Stimulated activated CD8-positive, alpha-beta memory T cell treated with anti-CD3 and anti-CD28 coated beads, Interleukin-12 subunit alpha, Interleukin-12 subunit beta, amount 100 ng/mL, for 1 hour (primary cell): ENCODE results near the gene SLC24A3.

Source experiments
- DNase-seq: peaks from one replicate; pipeline ENCODE4 v3.0.0-alpha.2; 2020; ENCODE audit warnings: low read depth

SLC24A3 gene

GRCh38 chr20:19212469-19212815 is at the start of gene SLC24A3:
SLC24A3 (plus strand) TSS chr20:19212642.
- DNase-seq, result no peak

GRCh38 chr20:19170148-19170547 is 42.3 kb upstream of the SLC24A3 start:
- no peak for DNase-seq

GRCh38 chr20:19172637-19173036 is 39.8 kb upstream of the SLC24A3 start:
- DNase-seq, result no peak

DNA sequence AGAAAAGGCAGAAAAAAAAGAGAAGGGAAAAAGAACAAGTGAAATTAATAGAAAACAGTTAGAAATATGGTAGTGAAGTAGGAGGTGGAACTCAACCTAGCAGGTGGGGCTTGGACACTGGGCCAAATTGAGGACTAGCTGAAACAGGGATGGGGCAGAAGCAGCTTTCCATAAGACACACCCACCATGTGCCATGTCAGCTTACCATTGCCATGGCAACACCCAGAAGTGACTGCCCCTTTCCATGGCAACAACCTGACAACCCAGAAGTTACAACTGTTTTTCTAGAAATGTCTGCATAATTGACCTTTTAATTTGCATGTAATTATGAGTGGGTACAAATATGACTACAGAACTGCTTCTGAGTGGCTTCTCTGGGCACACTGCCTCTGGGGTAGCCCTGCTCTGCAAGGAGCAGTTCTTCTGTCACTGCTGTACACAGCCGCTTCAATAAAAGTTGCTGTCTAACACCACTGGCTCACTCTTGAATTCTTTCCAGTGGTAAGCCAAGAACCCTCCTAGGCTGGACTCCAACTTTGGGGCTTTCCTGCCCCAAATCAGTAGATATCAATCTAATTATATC is 35.9 kb upstream of the SLC24A3 start:
- no peak for DNase-seq

GRCh38 chr20:19181552-19181951 is 30.9 kb upstream of the SLC24A3 start:
- no peak for DNase-seq

- DNase-seq, result no peak
Observed at GRCh38 chr20:19185083-19185482, 27.4 kb upstream of the SLC24A3 start.

DNA sequence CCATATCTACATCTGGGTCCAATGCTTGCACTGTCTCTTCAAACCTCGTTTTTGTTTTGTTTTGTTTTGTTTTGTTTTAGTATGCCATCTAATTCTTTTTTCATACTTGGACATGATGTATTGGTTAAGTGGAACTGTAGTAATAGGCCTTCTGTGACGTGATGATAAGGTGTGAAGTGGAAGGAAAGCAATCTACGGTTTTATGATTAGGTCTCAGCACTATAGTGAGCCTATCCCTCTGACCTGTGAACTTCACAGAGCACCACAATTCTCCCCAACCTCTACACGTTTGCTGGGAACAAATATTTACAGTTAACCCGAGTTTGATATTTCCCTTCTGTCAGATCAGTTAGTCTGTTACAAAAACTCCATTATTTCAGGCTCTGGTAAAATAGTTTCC is 19.1 kb upstream of the SLC24A3 start:
- DNase-seq, result no peak

GRCh38 chr20:19205981-19206396 is 6.5 kb upstream of the SLC24A3 start:
- peak; percentile 54 for DNase-seq

DNA sequence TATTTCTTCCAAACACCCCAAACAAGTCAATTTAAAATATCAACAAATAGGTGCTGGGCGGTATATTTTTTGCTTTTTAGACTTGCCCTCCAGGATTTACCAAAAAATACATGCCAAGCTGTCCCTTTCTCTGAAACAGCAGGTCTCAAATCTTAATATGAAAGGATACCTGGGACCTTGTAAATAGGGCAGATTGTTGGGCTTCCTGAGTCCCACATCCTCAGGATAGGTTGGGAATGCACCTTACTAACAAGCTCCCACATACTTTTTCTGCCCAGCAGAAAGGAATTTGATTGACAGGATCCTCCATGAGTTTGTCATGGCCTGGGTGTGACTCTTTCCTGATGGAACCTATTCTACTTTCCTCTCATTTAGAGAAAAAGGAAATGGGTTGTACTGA is 4.9 kb upstream of the SLC24A3 start:
- DNase-seq, result no peak

- DNase-seq, result no peak
Observed at GRCh38 chr20:19210391-19211155, 1.9 kb upstream of the SLC24A3 start.

- DNase-seq, result no peak
Observed at GRCh38 chr20:19211252-19211651, 1.2 kb upstream of the SLC24A3 start.

GRCh38 chr20:19211661-19212468 is 577 bp upstream of the SLC24A3 start:
- no peak for DNase-seq

- DNase-seq, result no peak
Observed at GRCh38 chr20:19212821-19213502, 520 bp downstream of the SLC24A3 start.

DNA sequence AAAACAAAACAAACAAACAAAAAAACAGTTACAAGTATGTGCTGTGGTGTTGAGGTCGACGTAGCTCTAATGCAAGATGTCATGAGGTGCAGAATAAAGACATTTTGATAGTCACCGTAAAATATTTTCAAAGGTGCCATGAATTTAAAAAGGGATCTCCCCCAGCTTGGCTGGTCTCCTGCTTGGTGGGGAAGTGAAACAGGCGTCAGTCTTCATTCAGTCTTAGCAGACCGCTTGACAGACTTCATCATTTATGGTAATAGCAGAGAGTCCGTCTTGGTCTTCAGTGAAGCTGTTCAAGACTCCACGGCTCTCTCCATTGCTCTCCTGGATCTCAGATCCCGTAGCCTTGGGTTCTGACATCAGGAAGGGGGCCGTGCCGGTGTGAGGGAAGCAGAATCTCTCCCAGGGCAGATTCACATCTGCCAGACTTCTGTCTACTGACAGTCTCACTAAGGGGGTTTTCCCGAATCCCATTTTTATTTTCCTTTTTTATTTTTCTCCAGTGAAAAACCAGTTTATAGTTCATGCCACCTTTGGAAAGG is 1.6 kb downstream of the SLC24A3 start:
- DNase-seq, result no peak

DNA sequence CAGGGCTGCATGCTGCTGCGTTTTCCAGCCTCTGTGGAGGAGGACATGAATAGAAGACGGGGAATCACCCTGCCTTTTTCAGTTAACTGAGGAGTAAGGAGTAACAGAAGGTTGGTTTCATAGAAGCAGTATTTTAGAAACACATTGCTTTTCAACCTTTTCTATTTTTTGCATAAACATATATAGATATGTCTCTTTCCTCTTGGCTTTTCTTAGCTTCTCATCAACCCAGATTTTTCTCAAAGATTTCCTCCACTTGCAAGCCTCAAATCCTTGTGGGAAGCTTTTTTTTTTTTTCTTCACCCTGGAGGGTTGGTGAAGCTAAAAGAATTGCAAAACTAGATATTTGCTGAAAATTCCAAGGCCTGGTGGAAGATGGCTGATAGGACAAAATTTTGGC is 6.0 kb downstream of the SLC24A3 start:
- DNase-seq, result no peak

DNA sequence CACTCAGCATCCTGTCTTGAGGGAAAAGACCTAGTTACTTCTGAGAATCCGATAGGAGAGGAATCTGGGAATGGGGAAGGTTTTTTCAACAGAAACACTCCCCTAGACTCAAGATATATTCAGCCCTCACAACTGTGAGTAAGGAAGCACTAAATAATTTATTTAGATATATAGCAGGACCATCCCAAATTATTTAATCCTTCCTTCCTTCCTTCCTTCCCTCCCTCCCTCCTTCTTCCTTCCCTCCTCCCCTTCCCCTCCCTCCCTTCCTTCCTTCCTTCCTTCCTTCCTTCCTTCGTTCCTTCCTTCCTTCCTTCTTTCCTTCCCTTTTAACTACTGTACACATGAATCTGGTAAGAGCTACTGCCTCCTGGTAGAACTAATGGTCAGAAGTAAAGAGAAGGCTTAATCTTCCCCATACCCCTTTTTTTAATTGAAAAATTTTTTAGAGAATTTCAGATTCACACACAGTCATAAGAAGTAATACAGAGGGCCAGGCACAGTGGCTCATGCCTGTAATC is 10.1 kb downstream of the SLC24A3 start:
- no peak for DNase-seq

GRCh38 chr20:19223640-19224039 is 11.2 kb downstream of the SLC24A3 start:
- DNase-seq, result no peak

DNA sequence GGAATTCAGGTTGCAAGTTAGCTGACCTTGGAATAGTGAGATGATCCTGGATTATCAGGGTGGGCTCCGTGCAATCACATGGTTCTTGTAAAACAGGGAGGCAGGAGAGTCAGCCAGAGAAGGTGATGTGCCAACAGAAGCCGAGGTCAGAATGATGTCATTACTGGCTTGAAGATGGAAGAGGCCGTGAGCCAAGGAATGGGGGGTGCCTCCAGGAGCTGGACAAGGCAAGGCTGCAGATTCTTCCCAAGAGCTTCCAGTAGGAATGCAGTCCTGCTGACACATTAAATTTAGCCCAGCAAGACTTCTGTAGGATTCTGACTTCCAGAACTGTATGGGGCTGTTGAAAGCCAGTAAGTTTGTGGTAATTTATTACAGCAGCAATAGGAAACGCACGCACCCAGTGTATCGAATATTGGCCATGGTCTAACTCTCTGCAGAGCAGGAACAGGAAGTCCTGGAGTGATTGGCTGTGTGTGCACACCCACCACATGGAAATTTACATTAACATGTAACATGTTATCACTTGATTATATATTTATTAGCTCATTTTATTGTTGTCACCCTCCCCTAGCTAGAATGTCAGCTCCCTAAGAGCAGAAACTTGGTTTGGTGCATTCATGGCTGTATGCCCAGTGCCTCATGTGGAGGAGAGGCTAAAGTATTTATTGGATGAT is 19.1 kb downstream of the SLC24A3 start:
- DNase-seq, result no peak

- no peak for DNase-seq
Observed at GRCh38 chr20:19232997-19233794, 20.8 kb downstream of the SLC24A3 start.

- DNase-seq, result no peak
Observed at GRCh38 chr20:19236371-19237055, 24.1 kb downstream of the SLC24A3 start.
